Stomach (tissue), 4 donors: ENCODE results near the gene D2HGDH.

ENCODE experiments used
- EP300 ChIP-seq: sonication (generic); formaldehyde crosslinking; IDR thresholded peaks from one replicate; pipeline ENCODE4 v1.6.1; 2017; ENCODE audit warnings: antibody characterized with exemption
- POLR2A ChIP-seq, 4 donors: fragments of 450-650 bp; IDR thresholded peaks; one replicate each; pipeline ENCODE4 v1.6.1; 2016; ENCODE audit warnings: antibody characterized with exemption in 4 of 4, control low read depth in 2 of 4, mild to moderate bottlenecking in 1 of 4, moderate library complexity in 1 of 4
- POLR2AphosphoS5 ChIP-seq, 3 donors: sonication (generic); formaldehyde crosslinking; IDR thresholded peaks; one replicate each; pipeline ENCODE4 v1.6.1; 2016; ENCODE audit warnings: antibody characterized with exemption in 3 of 3
- TF ChIP-seq, protein P1 (sequence below), 7 experiments: fragments of 450-650 bp in 4 of 7; fragments of 200-600 bp in 3 of 7; sonication (generic) in 3 of 7; IDR thresholded peaks; one replicate each; pipeline ENCODE4 v1.5.1; 2016 to 2019; ENCODE audit warnings: antibody characterized with exemption in 7 of 7, control low read depth in 2 of 7, mild to moderate bottlenecking in 1 of 7

GRCh38 chr2:241708879-241709278 lies 25.6 kb upstream of the D2HGDH start:
- TF ChIP-seq, protein P1, sequence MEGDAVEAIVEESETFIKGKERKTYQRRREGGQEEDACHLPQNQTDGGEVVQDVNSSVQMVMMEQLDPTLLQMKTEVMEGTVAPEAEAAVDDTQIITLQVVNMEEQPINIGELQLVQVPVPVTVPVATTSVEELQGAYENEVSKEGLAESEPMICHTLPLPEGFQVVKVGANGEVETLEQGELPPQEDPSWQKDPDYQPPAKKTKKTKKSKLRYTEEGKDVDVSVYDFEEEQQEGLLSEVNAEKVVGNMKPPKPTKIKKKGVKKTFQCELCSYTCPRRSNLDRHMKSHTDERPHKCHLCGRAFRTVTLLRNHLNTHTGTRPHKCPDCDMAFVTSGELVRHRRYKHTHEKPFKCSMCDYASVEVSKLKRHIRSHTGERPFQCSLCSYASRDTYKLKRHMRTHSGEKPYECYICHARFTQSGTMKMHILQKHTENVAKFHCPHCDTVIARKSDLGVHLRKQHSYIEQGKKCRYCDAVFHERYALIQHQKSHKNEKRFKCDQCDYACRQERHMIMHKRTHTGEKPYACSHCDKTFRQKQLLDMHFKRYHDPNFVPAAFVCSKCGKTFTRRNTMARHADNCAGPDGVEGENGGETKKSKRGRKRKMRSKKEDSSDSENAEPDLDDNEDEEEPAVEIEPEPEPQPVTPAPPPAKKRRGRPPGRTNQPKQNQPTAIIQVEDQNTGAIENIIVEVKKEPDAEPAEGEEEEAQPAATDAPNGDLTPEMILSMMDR (IDR thresholded peaks at IDR 0.05), result no peak
- TF ChIP-seq POLR2AphosphoS5 (IDR thresholded peaks at IDR 0.05) (no peak), POLR2A (IDR thresholded peaks at IDR 0.05) (no peak), EP300 (no peak)
